Right renal pelvis (tissue), 4 donors: ENCODE data around the gene GTF2IRD1. TPM values are rescaled to one million over a fixed set of nuclear protein-coding genes. Genes with fewer than 3 reads are reported as not detected.
"Not testable (repeated sequence)": the region's sequence is repeated elsewhere in the genome, so short reads cannot be mapped to it uniquely, and the experiment has no call there.

Source experiments
- DNase-seq, 4 donors: peaks; one replicate each; pipeline ENCODE4 v3.0.0-alpha.2; 2013; ENCODE audit warnings: low read depth in 4 of 4, low spot score in 3 of 4, missing footprints in 1 of 4
- polyA plus RNA-seq, 4 donors: library from polyadenylated mRNA; unstranded; fragments of 120-200 nt; gene quantifications; one replicate each; pipeline ENCODE4 v1.2.1, GENCODE V29; 2013; ENCODE audit not compliant: insufficient read length in 4 of 4

Gene GTF2IRD1
- 10 to 100 TPM; 50.6 to 56.2 (median 52.4) TPM for polyA plus RNA-seq

DNA sequence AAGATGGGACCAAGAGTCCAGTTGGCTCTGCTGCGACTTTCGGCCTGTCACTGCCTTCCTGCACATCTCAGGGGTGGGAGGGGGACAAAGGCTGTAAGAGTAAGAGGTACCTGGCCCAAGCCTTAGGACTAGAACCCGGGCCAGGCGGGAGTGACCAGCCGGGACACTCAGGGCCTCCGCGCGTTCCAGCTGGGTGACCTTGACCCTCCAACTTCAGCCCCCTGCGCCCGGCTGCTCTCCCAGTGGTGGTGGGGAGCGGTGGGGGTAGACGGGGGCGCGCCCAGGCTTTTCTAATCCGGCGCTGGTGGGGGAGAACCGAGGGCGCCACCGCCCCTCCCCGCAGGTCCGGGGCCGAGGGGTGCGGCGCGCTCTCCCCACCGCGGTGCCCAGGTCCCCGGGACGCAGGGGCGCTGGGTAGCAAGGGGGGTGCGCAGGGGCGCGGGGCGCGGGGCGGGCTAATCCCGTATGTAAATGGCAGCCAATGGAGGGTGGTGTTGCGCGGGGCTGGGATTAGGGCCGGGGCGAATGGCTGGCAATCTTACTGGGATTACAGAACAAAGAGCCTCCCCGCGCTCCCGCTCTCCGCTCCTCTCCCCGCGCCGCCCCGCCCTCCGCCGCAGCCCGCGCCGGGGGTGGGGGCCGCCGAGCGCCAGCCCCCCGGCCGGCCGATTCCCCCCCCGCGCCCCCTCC is at the start of gene GTF2IRD1:
GTF2IRD1 (plus strand) TSS at position 585 of the 690 bp plus-strand sequence. CDS start 54,175 bp downstream, outside the sequence.
- DNase-seq: peak in 1 of 4 donors; percentile 38

GRCh38 chr7:74404388-74404700 is 49.4 kb upstream of the GTF2IRD1 start:
- DNase-seq: no peak

- DNase-seq: no peak
These were observed 49.0 kb upstream of the GTF2IRD1 start for GRCh38 chr7:74404741-74405140.

GRCh38 chr7:74405191-74405898 is 48.4 kb upstream of the GTF2IRD1 start:
- no peak for DNase-seq

- DNase-seq: no peak
These were observed 47.7 kb upstream of the GTF2IRD1 start for GRCh38 chr7:74405899-74406512.

- no peak for DNase-seq
These were observed 45.7 kb upstream of the GTF2IRD1 start for GRCh38 chr7:74407958-74408357.

DNA sequence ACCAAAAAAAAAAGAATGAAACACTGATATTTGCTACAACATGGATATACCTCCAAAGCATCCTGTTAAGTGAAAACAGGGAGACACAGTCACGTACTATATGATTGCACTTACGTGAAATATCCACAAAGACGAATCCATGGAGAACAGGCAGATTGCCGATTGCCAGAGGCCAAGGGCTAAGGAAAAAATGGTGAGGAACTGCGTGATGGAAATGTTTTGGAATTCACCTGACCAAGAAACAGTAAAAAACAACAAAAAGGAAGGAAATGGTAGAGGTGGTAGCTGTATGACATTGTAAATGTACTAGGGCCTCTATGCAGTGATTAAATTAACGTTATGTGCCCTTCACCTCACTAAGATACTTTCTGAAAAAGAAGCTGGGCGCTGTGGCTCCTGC is 44.1 kb upstream of the GTF2IRD1 start:
- DNase-seq: no peak

DNA sequence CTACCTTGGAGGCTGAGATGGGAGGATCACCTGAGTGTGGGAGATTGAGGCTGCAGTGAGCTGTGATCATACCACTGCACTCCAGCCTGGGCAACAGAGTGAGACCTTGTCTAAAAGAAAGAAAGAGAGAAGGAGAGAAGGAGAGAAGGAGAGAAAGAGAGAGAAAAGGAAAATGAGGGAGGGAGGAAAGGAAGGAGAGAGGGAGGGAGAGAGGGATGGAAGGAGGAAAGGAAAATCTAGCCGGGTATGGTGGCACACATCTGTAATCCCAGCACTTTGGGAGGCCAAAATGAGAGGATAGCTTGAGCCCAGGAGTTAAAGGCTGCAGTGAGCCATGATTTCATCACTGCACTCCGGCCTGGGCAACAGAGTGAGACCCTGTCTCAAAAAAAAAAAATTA is 42.9 kb upstream of the GTF2IRD1 start:
- no peak for DNase-seq

DNA sequence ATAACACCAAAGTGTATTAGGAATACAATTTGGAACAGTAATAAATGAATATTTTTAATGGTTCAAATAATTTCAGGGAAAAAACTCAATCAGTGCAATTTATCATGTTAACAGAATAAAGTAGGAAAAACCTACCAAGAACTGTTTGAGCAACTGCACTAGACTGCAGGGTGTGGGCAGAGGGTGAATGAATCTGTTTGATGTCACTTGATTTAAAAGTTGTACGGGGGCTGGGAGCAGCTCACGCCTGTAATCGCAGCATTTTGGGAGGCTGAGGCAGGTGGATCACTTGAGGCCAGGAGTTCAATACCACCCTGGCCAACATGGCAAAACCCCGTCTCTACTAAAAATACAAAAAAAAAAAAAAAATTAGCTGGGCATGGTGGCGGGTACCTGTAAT is 42.1 kb upstream of the GTF2IRD1 start:
- not testable (repeated sequence) for DNase-seq

DNA sequence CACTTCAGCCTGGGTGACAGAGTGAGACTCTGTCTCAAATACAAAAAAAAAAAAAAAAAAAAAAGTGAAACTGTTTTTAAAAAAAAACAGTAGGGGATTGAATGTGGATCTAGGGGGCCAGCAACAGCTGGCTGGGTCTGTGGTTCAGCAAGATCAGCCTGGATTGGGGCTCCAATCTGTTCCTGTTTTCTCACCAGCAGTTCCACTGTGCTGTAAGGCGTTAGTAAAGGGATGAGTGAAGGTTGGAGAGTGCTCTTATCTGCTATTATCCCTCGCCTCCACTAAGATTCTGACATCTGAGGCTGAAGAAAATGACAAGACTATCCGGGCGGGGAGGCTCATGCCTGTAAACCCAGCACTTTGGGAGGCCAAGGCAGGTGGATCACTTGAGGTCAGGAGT is 41.6 kb upstream of the GTF2IRD1 start:
- no peak for DNase-seq

GRCh38 chr7:74412603-74413002 is 41.1 kb upstream of the GTF2IRD1 start:
- no peak for DNase-seq

- not testable (repeated sequence) for DNase-seq
These were observed 38.9 kb upstream of the GTF2IRD1 start for GRCh38 chr7:74414595-74415333.

DNA sequence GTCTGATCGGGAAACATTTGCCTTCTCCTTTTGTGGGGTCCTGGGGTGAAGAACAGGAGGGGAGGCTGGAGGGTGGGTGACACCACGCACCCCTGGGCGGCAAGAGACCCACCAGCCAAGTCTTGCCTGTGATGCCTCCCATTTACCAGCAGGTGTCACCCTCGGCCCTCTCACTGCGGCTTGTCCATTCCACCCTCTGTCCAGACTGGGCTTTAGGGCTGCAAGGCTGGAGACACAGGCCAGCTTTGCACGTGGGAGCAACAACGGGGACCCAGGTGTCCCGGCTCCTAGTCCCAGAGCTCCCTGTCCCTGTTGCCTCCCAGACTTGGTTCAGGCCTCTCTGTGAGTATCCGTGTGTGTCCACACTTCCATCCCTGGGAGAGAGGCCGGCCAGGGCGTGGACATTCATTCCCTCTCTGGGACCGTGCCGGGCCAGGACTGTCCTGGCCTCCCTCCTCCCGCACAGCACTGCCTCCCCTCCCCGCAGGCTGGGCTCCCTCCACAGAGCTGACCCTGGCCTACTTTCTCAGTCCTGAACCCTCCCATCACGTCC is 36.2 kb upstream of the GTF2IRD1 start:
- DNase-seq: peak in 3 of 4 donors; percentile 47 to 59 (median 56)

DNA sequence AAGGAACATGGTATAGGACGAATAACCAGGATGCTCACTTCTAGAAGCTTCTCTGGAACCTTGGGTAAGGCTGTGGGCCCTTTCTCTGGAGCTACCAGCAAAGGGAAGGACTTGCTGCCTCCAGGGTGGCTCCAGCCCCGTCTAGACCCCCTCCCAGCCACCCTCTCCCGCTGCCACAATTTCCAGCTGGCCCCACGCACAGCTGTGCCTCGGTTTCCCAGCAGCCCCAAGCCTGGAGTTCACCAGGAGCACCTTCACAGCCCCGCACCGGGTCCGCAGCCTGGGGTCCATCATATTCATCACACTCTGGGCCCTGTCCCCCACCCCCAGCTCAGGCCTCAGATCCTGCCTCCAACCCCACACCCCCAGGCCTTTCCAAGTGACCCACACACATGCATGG is 35.6 kb upstream of the GTF2IRD1 start:
- DNase-seq: no peak

- no peak for DNase-seq
These were observed 35.2 kb upstream of the GTF2IRD1 start for GRCh38 chr7:74418538-74418937.

GRCh38 chr7:74419232-74419631 is 34.5 kb upstream of the GTF2IRD1 start:
- not testable (repeated sequence) for DNase-seq

GRCh38 chr7:74420006-74420405 is 33.7 kb upstream of the GTF2IRD1 start:
- no peak for DNase-seq

DNA sequence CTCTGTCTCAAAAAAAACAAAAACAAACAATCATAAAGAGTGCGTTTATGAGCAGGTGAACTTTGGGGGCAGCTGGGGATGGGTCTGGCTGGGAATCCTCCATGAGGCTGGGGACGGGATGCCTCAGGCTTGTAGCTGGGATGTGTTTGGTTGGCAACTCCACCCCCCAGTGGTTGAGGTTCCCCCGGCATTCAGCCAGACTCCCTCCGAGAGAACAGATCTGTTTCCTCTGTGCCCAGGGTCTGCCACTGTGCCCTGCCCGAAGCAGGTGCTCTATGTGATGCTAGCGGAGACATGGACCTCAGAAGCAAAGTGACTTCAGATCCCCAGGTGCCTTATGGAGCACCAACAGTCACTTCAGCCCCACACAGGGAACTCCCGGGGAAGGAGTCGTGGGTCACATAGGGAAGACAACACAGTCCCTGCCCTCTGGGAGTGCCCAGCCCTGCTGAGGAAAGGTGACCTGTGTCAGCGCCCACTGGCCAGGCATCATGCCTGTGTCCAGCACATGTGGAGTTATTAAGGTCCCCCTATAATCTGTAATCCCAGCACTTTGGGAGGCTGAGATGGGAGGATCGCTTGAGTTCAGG is 29.3 kb upstream of the GTF2IRD1 start:
- no peak for DNase-seq

GRCh38 chr7:74428023-74428422 is 25.7 kb upstream of the GTF2IRD1 start:
- DNase-seq: no peak

DNA sequence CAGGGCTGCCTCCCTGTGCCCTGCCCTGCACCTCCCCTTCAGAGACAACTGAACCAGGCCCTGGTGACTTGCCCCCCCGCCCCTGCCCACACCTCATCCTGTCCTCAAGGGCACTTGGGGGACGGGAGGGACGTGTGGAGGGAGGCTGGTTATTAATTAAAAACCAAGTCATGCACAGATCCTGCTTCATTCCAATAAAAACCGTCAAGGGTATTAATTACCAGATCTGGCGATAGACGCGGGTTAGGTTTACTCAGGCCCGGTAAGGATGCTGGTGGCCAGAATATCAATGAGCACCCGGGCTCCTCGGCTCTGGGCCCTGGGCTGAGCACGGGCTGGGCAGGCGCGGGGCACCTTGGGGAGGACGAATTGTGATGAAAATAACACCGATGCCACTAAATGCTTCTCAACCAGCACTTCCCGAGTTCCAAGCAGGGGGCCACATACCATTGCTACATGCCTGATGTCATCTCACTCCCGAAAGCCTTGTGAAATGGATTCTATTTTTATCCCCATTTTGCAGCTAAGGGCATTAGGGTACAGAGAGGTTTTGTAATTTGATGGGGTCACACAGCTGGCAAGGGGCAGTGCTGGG is 24.5 kb upstream of the GTF2IRD1 start:
- DNase-seq: peak in 1 of 4 donors; percentile 67
